Right ventricle myocardium superior (tissue), 1 donor: ENCODE measurements around the gene CLDN14. TPM values are rescaled to one million over a fixed set of nuclear protein-coding genes. Genes with fewer than 3 reads are reported as not detected.

Experiments
- ATAC-seq: fragments of 200-7000 bp; cut with Tn5 transposase; one replicate; pipeline ENCODE4 v1.9.1; 2020; ENCODE audit warnings: mild to moderate bottlenecking; ENCODE audit not compliant: poor library complexity
- DNase-seq: peaks from one replicate; pipeline ENCODE4 v3.0.0-alpha.2; 2020
- intact Hi-C: fragments of 100-400 bp; cut with DNase I; formaldehyde crosslinking; loops from one replicate; pipeline ENCODE4 v1.11.2; 2022
- long read RNA-seq: library from polyadenylated mRNA; unstranded; transcript quantifications from one replicate; pipeline ENCODE4 v2.0.0, GENCODE V29; 2021
- total RNA-seq: library from RNA; stranded (reverse); fragmentation: NEBNext Ultra II Directional; extraction: Animal tissue kit (Norgen Biotek cat#: 25700); gene quantifications from one replicate; pipeline ENCODE4 v1.2.1, GENCODE V29; 2021
- donor health status: DM: no; HTN: yes; CAD: no; lungs with severe emphysema.

CLDN14 gene, protein sequence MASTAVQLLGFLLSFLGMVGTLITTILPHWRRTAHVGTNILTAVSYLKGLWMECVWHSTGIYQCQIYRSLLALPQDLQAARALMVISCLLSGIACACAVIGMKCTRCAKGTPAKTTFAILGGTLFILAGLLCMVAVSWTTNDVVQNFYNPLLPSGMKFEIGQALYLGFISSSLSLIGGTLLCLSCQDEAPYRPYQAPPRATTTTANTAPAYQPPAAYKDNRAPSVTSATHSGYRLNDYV
- total RNA-seq = not detected
- long read RNA-seq = 0 reads

DNA sequence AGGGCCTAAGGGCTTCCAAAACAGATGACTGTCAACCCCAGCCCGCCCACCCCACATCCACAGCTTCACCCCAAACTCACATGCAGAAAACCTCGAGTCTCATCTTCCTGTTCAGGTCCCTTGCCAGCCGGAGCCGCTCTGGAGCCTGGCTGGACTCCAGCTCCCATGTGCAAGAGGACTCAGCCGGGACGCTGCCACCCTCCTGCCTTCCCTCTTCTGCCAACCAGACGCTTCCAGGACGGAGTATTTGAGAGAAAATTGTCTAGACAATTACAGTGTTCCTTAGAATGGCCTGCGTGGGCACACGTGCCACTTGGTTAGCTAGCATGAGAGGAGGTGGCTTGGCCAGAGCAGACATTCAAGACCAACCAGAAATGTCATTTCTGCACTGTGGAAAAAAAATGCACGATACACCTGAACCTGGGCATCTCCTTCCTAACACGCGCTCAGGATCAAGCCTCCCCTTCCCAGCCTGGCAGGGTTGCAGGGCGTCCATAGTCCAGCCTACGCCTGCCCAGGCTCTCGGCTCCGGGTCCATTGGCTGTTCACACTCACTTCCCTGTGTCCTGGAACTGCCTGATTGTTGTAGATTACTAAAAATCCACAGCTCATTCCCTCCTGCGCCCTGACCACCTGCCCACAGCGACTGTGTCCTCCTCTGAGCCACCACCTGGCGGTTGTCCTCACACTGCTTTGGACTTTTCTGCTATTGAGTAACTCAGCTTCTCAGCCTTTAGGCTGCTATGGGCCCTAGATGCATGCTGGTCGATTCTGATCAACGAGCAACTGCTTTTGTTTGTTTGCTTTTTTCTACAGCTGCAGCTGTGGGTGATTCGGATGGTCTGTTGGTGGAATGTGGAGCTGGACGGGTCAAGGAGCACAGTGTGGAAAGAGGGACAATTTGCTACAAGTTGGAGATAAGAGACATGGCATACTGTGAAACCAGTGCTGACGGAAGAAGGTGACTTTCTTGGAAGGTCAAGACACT lies at the start of gene CLDN14:
CLDN14 (minus strand) TSS at position 708 of the 988 bp plus-strand sequence. CDS start 18,427 bp downstream, outside the sequence.
- peak; percentile 54 for DNase-seq
- ATAC-seq = peak; percentile 53
- intact Hi-C loops = no loop called here

DNA sequence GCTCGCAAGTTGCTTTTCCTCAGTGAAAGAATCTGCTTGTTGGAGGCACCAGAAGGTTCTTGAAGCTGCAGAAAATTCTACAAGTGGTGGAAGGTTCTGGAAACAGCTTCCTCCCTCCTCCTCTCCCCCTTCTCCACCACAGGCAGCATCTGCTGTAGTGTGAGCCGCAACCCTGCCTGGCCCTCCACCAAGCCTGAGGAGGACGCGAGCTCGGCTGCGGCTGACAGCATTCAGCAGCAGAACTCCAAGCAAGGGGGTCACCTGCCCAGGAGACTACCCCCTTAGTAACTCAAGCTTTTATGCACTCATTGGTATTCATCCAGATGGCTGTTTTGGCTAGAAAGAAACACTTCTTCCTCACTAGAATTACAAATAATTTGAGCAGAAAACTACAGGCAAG lies 48.8 kb upstream of the CLDN14 start:
- intact Hi-C loops = no loop called here
- ATAC-seq = no peak

DNA sequence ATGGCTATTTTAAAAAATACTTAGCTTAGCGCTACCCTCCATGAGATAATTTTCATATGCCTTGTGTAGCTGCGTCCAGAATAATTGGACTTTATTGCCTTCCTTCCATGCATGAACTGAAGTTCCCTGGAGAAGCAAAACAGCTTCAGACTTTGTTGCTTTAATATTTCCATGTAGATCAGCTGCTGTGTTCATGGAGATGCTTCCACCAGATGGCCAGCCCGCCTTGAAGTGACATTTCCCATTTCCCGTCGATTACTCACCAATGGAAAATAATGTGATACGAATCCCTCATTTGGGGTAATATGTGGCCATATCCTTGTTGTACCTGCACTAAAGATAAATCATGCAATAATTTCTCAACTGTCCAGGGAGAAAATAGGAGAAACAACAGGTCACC lies 47.4 kb upstream of the CLDN14 start:
- no peak for ATAC-seq
- intact Hi-C loops = no loop called here

More for the DNA sequence above, 48.8 kb upstream of the CLDN14 start:
- DNase-seq = no peak

DNA sequence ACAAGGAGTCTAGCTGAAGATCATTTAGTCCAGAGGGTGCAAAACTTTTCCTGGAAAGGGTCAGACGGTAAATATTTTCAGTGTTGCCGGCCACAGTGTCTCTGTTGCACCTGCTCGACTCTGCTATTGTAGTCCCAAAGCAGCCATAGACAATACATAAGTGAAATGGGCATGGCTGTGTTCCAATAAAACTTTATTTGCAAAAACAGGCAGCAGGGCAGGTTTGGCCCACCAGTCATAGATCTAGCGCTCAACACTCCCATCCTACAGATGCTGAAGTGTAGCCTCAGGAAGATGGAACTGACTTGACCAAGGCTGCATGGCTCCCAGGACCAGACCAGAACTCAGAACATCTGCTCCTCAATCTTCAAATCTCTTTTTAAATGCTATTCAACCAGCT lies 46.2 kb upstream of the CLDN14 start:
- ATAC-seq (no peak), DNase-seq (no peak)
- intact Hi-C loops = no loop called here

More for the DNA sequence above, 47.4 kb upstream of the CLDN14 start:
- no peak for DNase-seq

DNA sequence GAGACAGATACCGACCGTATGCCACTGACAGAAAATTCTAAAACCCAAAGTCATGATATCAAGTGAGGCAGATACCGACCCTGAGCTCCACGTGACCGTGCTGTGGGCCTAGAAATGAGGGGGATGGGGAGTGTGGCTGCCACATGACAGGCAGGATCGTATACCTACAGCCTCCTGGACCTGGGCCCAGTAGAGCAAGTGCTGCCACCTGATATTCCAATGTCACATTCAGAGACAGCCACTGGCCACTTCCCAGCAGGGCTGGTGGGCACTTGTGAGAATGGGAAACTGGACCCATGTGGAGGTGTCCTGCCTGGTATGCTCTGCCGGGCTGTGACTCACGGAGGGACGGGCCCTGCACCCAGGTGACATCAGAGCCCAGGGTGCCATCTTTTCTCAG lies 44.6 kb upstream of the CLDN14 start:
- DNase-seq (no peak), ATAC-seq (peak; percentile 39)
- intact Hi-C loops = no loop called here

DNA sequence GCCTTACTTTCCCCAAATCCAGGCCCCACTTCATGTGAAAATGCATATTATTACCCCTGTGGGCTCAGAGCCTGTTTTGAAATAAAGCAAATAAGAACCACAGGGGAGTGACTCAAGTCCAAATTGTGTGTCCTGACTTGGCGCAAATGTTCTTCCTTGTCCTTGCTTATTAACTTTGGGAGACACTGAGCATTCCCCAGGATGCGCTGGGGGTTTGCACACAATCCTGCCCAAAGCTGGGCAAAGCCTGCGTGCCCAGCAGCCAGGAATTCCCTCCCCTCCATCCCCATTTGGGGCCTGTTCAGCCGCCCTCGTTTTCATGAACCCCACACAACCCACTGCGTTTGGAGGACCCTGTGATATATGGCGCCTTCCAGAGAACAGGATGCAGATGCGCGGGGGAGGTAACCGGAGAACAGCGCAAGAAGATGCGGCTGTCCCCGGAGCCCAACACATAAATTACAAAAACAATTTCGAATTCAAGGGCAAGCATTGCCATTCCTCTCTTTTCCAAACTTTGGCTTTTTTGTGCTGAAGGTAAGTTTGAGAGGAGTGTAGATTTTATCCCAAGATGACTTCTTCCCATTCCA lies 42.4 kb upstream of the CLDN14 start:
- no peak for ATAC-seq
- intact Hi-C loops = no loop called here
- DNase-seq = no peak

DNA sequence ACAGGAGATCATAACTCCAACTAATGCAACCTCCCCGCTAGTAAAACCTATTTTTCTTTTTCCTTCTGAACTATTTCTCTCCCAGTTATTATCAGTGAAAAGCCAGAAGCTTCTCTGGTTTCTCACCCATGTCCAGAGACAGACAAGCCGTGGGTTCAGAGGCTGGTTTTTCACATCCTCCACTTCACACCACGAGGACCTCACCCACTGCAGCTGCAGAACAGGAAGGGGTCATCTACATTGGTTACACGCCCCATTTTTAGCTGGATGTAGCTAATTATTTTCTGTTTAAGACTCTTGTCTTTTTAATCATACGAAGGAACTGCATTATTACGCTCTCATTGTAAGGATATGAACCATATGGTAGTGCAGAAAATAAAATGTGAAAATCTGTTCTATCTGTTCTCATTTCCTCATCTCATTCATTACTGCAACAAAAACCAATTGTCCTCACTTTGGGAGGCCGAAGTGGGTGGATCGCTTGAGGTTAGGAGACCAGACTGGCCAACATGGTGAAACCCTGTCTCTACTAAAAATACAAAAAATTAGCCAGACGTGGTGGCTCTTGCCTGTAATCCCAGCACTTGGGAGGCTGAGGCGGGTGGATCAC lies 39.1 kb upstream of the CLDN14 start:
- no peak for ATAC-seq
- intact Hi-C loops = no loop called here
- no peak for DNase-seq

DNA sequence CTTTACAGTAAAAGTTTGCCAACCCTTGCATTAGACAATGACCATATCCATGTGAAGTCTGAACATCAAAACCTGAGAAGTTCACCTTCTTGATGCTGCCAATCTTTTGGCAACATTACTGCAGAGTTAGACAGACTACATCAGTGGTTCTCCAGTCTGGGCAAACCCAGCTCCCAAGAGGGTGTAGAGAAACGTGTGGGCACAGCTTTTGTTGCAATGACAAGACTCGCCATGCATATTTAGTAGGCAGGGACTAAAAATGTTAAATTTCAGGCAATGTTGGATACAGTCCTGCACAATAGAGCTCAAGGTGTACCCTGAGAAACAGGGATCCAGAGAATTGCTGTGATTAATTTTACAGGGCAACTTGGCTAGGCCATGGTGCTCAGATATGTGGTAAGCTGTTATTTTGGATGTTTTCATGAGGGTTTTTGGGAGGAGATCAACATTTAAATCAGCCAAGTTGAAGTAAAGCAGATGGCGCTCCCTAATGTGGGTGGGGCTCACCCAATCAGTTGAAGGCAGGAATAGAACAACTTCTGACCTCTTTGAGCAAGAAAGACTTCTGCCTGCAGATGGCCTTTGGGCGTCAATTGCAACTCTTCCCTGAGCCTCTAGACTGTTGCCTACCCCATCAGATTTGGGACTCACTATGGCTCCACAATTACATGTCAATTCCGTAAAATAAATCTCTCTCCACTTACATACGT lies 37.6 kb upstream of the CLDN14 start:
- intact Hi-C loops = no loop called here
- DNase-seq = no peak
- no peak for ATAC-seq

DNA sequence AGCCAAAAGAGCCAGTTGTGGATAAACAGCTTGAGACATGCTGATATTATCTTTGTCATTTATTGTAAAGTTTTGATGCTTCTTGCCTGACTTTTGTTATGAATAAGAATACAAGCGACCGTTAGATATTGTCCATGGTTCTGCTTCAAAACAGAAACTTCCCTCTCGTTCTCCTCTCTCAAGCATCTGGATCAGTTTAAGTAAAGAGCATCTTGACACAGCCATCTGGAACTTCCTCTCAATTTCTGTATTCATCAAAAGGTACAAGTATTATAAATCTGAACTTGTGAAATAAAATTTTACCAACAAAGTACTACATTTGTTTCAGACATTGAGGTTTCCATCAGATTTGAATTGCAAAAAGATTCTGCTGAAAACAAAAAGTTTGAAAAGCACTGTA lies 36.4 kb upstream of the CLDN14 start:
- ATAC-seq (no peak), DNase-seq (no peak)
- intact Hi-C loops = no loop called here

DNA sequence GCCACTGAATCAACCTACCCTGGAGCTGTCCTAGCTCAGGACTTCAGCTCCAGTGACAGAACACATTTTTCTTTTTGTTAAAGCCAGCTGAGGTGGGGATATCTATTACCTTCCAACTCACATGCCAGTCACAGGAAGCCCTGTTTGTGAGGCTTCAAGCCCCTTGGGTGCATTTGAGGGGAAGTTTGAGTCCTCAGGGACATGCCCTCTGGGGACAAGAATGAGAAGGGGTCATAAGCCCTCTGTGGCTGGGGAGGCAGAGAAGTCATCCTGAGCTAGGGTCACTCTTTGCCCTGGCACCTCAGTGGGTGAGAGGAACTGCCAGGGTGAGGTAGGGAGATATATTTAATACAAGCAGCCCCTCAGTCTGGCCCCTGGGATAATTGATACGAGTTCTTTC lies 33.5 kb upstream of the CLDN14 start:
- DNase-seq (no peak), ATAC-seq (no peak)
- intact Hi-C loops = no loop called here

DNA sequence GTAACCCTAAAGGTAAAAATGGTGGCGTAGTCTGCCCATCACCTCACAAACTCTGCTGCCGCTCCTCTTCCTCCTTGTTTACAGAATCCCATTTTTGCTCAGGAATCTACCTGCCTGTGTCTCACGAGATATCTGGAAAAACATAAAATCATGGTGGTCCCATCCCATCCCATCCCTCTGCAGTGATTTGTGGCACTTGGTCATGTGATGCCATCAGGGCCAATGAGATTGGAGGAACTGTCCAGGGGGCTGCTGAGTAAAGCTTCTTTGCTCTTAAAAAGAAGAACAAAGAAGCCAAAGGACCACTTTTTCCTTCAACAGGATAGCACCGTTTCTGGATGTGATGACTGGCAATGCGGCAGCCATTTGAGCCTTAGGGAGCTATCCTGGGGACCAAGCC lies 33.0 kb upstream of the CLDN14 start:
- DNase-seq = no peak
- intact Hi-C loops = no loop called here
- ATAC-seq = no peak

DNA sequence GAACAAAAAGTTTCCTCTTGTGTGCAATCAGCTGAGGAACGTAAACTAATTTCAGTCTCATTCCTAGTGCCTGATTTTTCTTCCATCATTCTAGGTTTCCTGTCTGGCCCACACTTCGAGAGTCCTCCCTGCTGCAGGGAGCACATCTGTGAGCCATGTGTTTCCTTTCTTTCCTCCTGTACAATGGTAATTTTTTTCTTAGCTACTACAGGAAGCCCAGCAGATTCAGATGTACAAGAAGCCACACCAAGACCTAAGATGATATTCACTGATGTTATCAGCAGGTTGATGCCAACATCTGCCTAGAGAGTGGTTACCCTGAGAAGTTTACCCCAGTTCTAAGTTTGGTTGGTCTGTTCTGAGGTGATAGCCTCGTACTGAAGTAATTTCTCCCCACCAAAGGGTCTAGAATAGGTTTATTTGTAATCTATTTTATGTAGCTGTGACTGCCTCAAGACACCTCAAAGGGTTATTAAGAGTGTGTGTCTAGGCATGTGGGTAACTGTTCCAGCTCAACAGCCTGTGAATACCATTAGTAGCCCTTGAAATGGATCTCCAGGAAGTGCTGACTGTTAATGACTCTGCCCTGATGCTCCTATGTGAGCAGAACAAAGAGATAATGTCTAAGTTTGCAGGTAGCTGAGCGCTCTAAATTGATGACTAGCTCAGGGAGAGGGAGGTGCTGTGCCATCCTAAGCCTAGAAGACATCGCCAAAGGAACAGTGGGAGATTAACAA lies 31.7 kb upstream of the CLDN14 start:
- ATAC-seq = no peak
- intact Hi-C loops = no loop called here
- DNase-seq = no peak

DNA sequence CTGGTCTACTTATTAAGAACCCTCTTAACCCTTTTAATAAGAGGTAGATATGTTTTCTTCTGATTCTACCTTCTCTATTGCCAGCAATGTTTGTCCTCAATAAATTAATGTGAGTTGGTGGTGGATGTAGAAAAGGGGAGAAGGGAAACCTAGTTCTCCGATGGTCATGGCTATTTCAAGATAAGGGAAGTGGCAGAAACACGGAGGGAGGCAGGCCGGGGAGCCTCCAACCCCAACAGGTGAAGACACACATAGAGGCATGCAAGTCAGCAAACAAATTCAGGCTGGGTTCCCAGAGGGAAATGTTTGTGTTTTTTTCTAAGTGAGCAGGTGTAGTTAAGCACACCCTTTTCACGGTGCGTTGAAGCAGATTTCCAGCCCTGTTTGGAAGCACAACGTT lies 31.0 kb upstream of the CLDN14 start:
- no peak for ATAC-seq
- DNase-seq = no peak
- intact Hi-C loops = no loop called here

DNA sequence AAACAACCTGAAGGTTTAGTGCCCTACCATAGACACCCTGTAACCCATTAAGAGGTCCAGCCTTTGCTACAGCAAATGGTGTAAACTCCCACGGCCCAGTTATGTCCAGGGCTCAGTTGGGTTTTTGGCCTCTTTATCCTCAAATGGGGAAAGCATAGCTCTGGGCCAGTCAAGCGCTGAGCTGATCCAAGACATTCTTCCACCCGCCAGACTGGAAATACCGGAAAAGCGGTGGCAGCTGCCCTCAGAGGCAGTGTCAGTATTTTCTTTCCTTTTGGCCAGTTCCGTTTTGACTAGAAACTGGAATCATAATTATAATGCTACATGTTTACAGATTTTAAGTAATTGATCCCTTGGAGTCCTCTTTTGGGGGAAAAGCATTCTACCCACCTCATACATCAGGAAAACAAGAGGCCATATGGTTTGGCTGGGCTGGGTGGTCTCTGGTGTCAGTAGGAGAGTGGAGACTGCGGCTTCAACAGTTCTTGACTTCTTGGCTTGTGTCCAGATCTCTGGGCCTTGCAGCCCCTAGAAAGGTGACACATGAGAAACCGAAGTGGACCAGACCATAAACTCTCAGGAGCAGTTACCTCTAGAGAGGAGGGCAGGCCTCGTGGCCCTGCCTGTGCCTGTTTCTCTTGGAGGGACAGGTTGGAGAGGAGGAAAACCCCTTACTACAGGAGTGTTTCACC lies 30.2 kb upstream of the CLDN14 start:
- ATAC-seq = no peak

DNA sequence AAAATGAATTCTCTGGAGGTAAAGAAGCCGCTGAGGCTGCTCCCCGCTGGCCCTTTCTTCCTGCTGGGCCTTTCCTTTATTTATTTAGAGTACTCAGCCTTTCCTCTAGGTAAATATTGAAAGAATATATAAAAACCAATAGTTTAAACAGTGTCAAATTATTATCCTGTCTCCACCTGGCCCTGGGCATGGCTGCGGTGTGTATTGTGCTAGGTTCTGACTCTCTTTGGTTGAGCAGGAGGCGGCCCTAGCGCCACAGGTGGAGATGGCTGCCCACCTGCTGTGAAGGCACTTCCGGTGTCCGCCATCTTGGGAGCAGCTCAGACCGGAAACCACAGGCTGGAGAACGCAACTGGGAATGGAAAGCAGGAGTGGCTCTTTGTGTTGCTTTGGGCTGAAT lies 29.0 kb upstream of the CLDN14 start:
- intact Hi-C loops = loop anchor here (5.0 kb wide), 1 partner anchor 418 kb away; no protein-coding TSS in a partner anchor
- no peak for ATAC-seq
- DNase-seq = no peak

More for the DNA sequence above, 30.2 kb upstream of the CLDN14 start:
- DNase-seq = no peak
- intact Hi-C loops = loop anchor here (5.0 kb wide), 1 partner anchor 417 kb away; no protein-coding TSS in a partner anchor

DNA sequence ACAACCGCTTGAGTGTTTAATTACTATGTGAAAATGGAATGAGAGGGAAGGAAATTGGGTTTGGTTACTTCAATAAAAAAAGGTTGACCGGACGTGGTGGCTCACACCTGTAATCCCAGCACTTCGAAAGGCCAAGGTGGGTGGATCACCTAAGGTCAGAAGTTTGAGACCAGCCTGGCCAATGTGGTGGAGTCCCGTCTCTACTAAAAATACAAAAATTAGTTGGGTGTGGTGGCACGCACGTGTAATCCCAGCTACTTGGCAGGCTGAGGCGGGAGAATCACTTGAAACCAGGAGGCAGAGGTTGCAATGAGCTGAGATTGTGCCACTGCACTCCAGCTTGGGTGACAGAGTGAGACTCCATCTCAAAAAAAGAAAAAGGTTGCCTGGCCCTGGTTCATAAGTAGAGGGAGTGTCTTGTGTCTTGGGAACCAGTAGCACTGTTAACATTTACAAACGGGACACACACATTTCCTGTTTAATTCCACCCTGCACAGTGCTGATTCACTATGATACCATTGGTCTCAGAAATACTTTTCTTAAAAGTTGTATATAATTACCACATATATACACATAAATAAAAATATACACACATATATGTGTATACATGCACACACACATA lies 27.6 kb upstream of the CLDN14 start:
- ATAC-seq = no peak
- no peak for DNase-seq

DNA sequence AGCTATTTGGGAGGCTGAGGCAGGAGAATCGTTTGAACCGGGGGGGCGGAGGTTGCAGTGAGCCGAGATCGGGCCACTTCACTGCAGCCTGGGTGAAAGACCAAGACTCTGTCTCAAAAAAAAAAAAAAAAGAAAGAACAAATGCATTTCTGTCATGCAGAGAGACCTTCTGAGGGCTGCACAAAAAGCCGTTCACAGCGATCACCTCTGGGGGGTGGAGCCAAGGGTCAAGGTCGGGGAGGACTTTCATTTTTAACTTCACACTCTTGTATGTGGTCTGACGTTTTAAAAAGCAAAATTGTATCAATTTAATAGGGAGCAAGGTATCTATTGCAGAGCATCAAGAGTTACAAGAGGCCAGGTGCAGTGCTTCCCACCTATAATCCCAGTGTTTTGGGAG lies 26.6 kb upstream of the CLDN14 start:
- intact Hi-C loops = loop anchor here (5.0 kb wide), 1 partner anchor 421 kb away; no protein-coding TSS in a partner anchor
- DNase-seq (no peak), ATAC-seq (no peak)

More for the DNA sequence above, 27.6 kb upstream of the CLDN14 start:
- intact Hi-C loops = loop anchor here (5.0 kb wide), 1 partner anchor 420 kb away; no protein-coding TSS in a partner anchor
